H1 (cell line): ENCODE results near the gene SLC16A8. TPM values are rescaled to one million over a fixed set of nuclear protein-coding genes. Genes with fewer than 3 reads are reported as not detected.
A peak's percentile ranks its signal among the peaks of the same experiment; 100 is the strongest.

Source experiments
- CTCF ChIA-PET: fragments of 300-600 bp; sonication (Branson Sonifier 250); formaldehyde crosslinking; loops from one replicate; lab custom pipeline; 2021; ENCODE audit not compliant: partially characterized antibody; lab: Charles Lee
- POLR2A ChIA-PET: fragments of 300-600 bp; sonication (Branson Sonifier 250); formaldehyde crosslinking; loops from one replicate; lab custom pipeline; 2021; ENCODE audit warnings: inconsistent platforms; ENCODE audit not compliant: partially characterized antibody; lab: Charles Lee
- DNase-seq, 2 experiments: peaks; one replicate each; pipeline versions ENCODE4 v3.0.0 to v3.0.0-alpha.2; 2010 to 2022; ENCODE audit warnings: low spot score in 2 of 2, low read depth in 1 of 2, mixed read lengths in 1 of 2
- FAIRE-seq: peaks from 2 replicates; lab custom pipeline; 2011; peaks lifted over from hg19 to GRCh38; lab: Jason Lieb, UNC
- H2AFZ ChIP-seq: 2 replicates; pipeline ENCODE4 v1.8.1; 2012; ENCODE audit warnings: low read length, inconsistent platforms
- H2AK5ac ChIP-seq: 2 replicates; pipeline ENCODE4 v1.6.1; 2013; ENCODE audit warnings: low read depth, low read length
- H2BK120ac ChIP-seq: replicated peaks from 2 replicates; pipeline ENCODE3; 2013; ENCODE audit warnings: low read depth, low read length, inconsistent platforms
- H2BK12ac ChIP-seq: 2 replicates; pipeline ENCODE4 v1.6.1; 2013; ENCODE audit warnings: low read depth, low read length
- H2BK15ac ChIP-seq: 2 replicates; pipeline ENCODE4 v1.6.1; 2013; ENCODE audit warnings: low read length
- H2BK20ac ChIP-seq: 2 replicates; pipeline ENCODE4 v1.6.1; 2013; ENCODE audit warnings: low read length
- H2BK5ac ChIP-seq: 2 replicates; pipeline ENCODE4 v1.6.1; 2013; ENCODE audit warnings: low read depth, low read length
- H3K14ac ChIP-seq: 2 replicates; pipeline ENCODE4 v1.6.1; 2013; ENCODE audit warnings: inconsistent platforms; ENCODE audit not compliant: insufficient read length
- H3K18ac ChIP-seq: 2 replicates; pipeline ENCODE4 v1.6.1; 2013; ENCODE audit warnings: low read length; ENCODE audit errors: extremely low read depth
- H3K23ac ChIP-seq: 2 replicates; pipeline ENCODE4 v1.6.1; 2013; ENCODE audit warnings: inconsistent platforms; ENCODE audit not compliant: insufficient read length
- H3K23me2 ChIP-seq: 2 replicates; pipeline ENCODE4 v1.6.1; 2013; ENCODE audit warnings: low read depth, low read length
- H3K27ac ChIP-seq: 2 replicates; pipeline ENCODE4 v1.6.1; 2011; ENCODE audit warnings: low read depth, low read length, inconsistent platforms
- H3K27me3 ChIP-seq, 4 experiments: replicated peaks in 1 of 4; 1 replicate in 1 of 4; 2 replicates in 3 of 4; pipeline versions ENCODE4 v1.6.1 to v1.8.1; 2011 to 2013; ENCODE audit warnings: low read length in 3 of 4, mild to moderate bottlenecking in 3 of 4, inconsistent platforms in 2 of 4, mixed read lengths in 2 of 4, moderate library complexity in 1 of 4; ENCODE audit not compliant: control insufficient read depth in 3 of 4, insufficient read depth in 3 of 4; ENCODE audit errors: extremely low read depth in 1 of 4
- H3K36me3 ChIP-seq, 4 experiments: 2 replicates each; pipeline versions ENCODE4 v1.6.1 to v1.8.1; 2011 to 2013; ENCODE audit warnings: mild to moderate bottlenecking in 4 of 4, low read length in 3 of 4, moderate library complexity in 2 of 4, control low read depth in 1 of 4, inconsistent platforms in 1 of 4; ENCODE audit not compliant: insufficient read depth in 4 of 4, control insufficient read depth in 2 of 4
- H3K4ac ChIP-seq: replicated peaks from 2 replicates; pipeline ENCODE3; 2013; ENCODE audit warnings: low read length, low read depth, mixed read lengths, inconsistent platforms; ENCODE audit not compliant: insufficient read length
- H3K4me1 ChIP-seq, 4 experiments: replicated peaks in 1 of 4; 1 replicate in 1 of 4; 2 replicates in 3 of 4; pipeline versions ENCODE4 v1.6.1 to v1.8.1; 2011 to 2013; ENCODE audit warnings: low read length in 3 of 4, inconsistent platforms in 2 of 4, mixed read lengths in 1 of 4; ENCODE audit not compliant: insufficient read depth in 4 of 4, control insufficient read depth in 3 of 4
- H3K4me2 ChIP-seq, 2 experiments: 2 replicates each; pipeline versions ENCODE4 v1.6.1 to v1.8.1; 2011 to 2013; ENCODE audit warnings: low read depth in 2 of 2, low read length in 2 of 2, control low read depth in 1 of 2, inconsistent platforms in 1 of 2, mild to moderate bottlenecking in 1 of 2; ENCODE audit not compliant: insufficient read depth in 1 of 2
- H3K4me3 ChIP-seq, 4 experiments: fragments of 200-600, 300-600 bp in 1 of 4; sonication (generic), shearing (Covaris generic), sonication (Bioruptor Twin) in 1 of 4; 2 replicates each; pipeline versions ENCODE4 v1.5.1 to v1.8.1; 2011 to 2016; ENCODE audit warnings: low read length in 4 of 4, low read depth in 3 of 4, control low read depth in 2 of 4, inconsistent platforms in 2 of 4, mild to moderate bottlenecking in 2 of 4, mixed read lengths in 1 of 4, moderate library complexity in 1 of 4; ENCODE audit not compliant: insufficient read depth in 2 of 4; ENCODE audit errors: extremely low read depth in 1 of 4
- H3K56ac ChIP-seq: replicated peaks from 2 replicates; pipeline ENCODE3; 2013; ENCODE audit warnings: low read depth, mild to moderate bottlenecking, mixed read lengths, low read length, inconsistent platforms; ENCODE audit not compliant: insufficient read length
- H3K79me1 ChIP-seq: 2 replicates; pipeline ENCODE4 v1.6.1; 2013; ENCODE audit warnings: low read depth, low read length, control low read depth
- H3K79me2 ChIP-seq, 2 experiments: 2 replicates each; pipeline versions ENCODE4 v1.6.1 to v1.8.1; 2012 to 2013; ENCODE audit warnings: low read length in 2 of 2, mild to moderate bottlenecking in 2 of 2, inconsistent platforms in 1 of 2; ENCODE audit not compliant: insufficient read depth in 2 of 2, control insufficient read depth in 1 of 2
- H3K9ac ChIP-seq, 4 experiments: replicated peaks in 1 of 4; 1 replicate in 1 of 4; 2 replicates in 3 of 4; pipeline versions ENCODE4 v1.6.1 to v1.8.1; 2011 to 2013; ENCODE audit warnings: low read depth in 3 of 4, low read length in 3 of 4, control low read depth in 2 of 4, mild to moderate bottlenecking in 2 of 4, moderate library complexity in 2 of 4, inconsistent platforms in 1 of 4; ENCODE audit errors: extremely low read depth in 1 of 4
- H3K9me3 ChIP-seq, 2 experiments: 2 replicates each; pipeline versions ENCODE4 v1.6.1 to v1.8.1; 2012 to 2013; ENCODE audit warnings: mild to moderate bottlenecking in 2 of 2, moderate library complexity in 2 of 2, control low read depth in 1 of 2, inconsistent platforms in 1 of 2, low read depth in 1 of 2, low read length in 1 of 2, mixed read lengths in 1 of 2; ENCODE audit not compliant: insufficient read depth in 2 of 2
- H4K20me1 ChIP-seq, 2 experiments: replicated peaks in 1 of 2; 2 replicates each; pipeline versions ENCODE3 to v1.8.1; 2011 to 2013; ENCODE audit warnings: inconsistent platforms in 2 of 2, low read length in 2 of 2, mild to moderate bottlenecking in 1 of 2; ENCODE audit not compliant: insufficient read depth in 2 of 2, control insufficient read depth in 1 of 2
- H4K5ac ChIP-seq: 2 replicates; pipeline ENCODE4 v1.6.1; 2013; ENCODE audit warnings: low read length, low read depth, mixed read lengths, inconsistent platforms; ENCODE audit not compliant: insufficient read length
- H4K8ac ChIP-seq: 2 replicates; pipeline ENCODE4 v1.8.0; 2013; ENCODE audit warnings: mild to moderate bottlenecking, moderate library complexity, low read length, inconsistent platforms; ENCODE audit not compliant: insufficient read depth; ENCODE audit errors: extremely low read depth
- H4K91ac ChIP-seq: replicated peaks from 2 replicates; pipeline ENCODE3; 2013; ENCODE audit warnings: low read length, mixed read lengths, inconsistent platforms; ENCODE audit not compliant: insufficient read length
- ATF2 ChIP-seq: IDR thresholded peaks from 2 replicates; pipeline ENCODE4 v1.6.1; 2012; ENCODE audit warnings: low read length, inconsistent platforms
- CHD2 ChIP-seq: IDR thresholded peaks from 2 replicates; pipeline ENCODE4 v1.6.1; 2012; ENCODE audit warnings: low read length, improper control_type of control experiment
- HDAC6 ChIP-seq: IDR thresholded peaks from one replicate; pipeline ENCODE4 v1.7.1; 2012; ENCODE audit warnings: low read depth, mild to moderate bottlenecking, inconsistent platforms, low read length, moderate library complexity
- MAX ChIP-seq: IDR thresholded peaks from 2 replicates; pipeline ENCODE4 v1.6.1; 2012; ENCODE audit warnings: inconsistent platforms
- SIN3A ChIP-seq, 2 experiments: IDR thresholded peaks in 1 of 2; conservative IDR thresholded peaks in 1 of 2; 2 replicates each; pipeline ENCODE4 v1.6.1; 2011 to 2012; ENCODE audit warnings: low read length in 2 of 2, improper control_type of control experiment in 1 of 2, low read depth in 1 of 2, mild to moderate bottlenecking in 1 of 2
- WGBS, 2 experiments: shearing (Covaris generic) in 1 of 2; methylation state at CpG; one replicate each; pipeline versions ENCODE4 v1.1.6 to v1.1.7; 2013 to 2015; ENCODE audit warnings: low lambda C conversion rate in 2 of 2, mixed read lengths in 2 of 2, inconsistent platforms in 1 of 2, low coverage in 1 of 2, missing lambda C conversion rate in 1 of 2; ENCODE audit not compliant: insufficient replicate concordance in 2 of 2, insufficient coverage in 1 of 2, insufficient read length in 1 of 2; ENCODE audit errors: extremely low coverage in 1 of 2, missing lambda C conversion rate in 1 of 2; 5-methylcytosine and 5-hydroxymethylcytosine counted together
- polyA plus RNA-seq, 7 experiments: library from polyadenylated mRNA; depleted of rRNA in 3 of 7; stranded (reverse) in 5 of 7; unstranded in 2 of 7; fragments of >200 nt in 5 of 7; fragments of 200-250 nt in 2 of 7; gene quantifications; 1 replicate in 5 of 7; 2 replicates in 1 of 7; 4 replicates in 1 of 7; pipeline versions ENCODE4 v1.2.1 to v1.2.3, GENCODE V29; 2011 to 2013; ENCODE audit warnings: missing spikeins in 2 of 7, mixed read lengths in 2 of 7
- total RNA-seq: library from RNA; stranded (reverse); fragmentation: NEBNext Ultra II Directional; extraction: Animal tissue kit (Norgen Biotek cat#: 25700); gene quantifications from 2 replicates; pipeline ENCODE4 v1.2.1, GENCODE V29; 2021

SLC16A8 gene
- total and polyA plus RNA-seq, 2 of the 8 experiments (the other 6 are each of a cell fraction or from before 2014, with no cell fraction given): 0.70 TPM; not detected in 1

GRCh38 chr22:38110863-38111852, 27.2 kb upstream of the SLC16A8 start:
- DNase-seq (no peak), FAIRE-seq (no peak)
- Histone ChIP-seq H3K4me1 (peaks cover 0 to 9% (median 7%) of the 10 kb centered on the region in 4 experiments; a peak in 3 of 7 replicates), H4K8ac (peak overlapping the region; percentile 57; the same call in 1 of the 2 replicates), H3K23me2 (0 out of 2 replicates have a peak, but pooled peaks cover 1% of the 10 kb centered on the region), H3K79me2 (no peaks in the 10 kb centered on the region), H2BK5ac (no peak overlapping the region), H3K23ac (no peak overlapping the region), H2BK120ac (no peak overlapping the region), H2AK5ac (0 out of 2 replicates have a peak overlapping the region, but pooled peaks have one; percentile 24), H3K56ac (no peak overlapping the region), H3K4ac (no peak overlapping the region), H2BK20ac (no peak overlapping the region), H2BK15ac (no peak overlapping the region), H2BK12ac (no peak overlapping the region), H3K79me1 (no peaks in the 10 kb centered on the region), H3K27ac (no peak overlapping the region), H3K4me3 (no peak overlapping the region), H3K14ac (no peak overlapping the region), H3K4me2 (no peak overlapping the region; a peak in 1 of 4 replicates), H4K5ac (no peak overlapping the region), H3K36me3 (no peaks in the 10 kb centered on the region), H4K91ac (no peak overlapping the region), H4K20me1 (no peaks in the 10 kb centered on the region), H2AFZ (no peak overlapping the region), H3K27me3 (no peaks in the 10 kb centered on the region; a peak in 2 of 7 replicates), H3K9ac (no peak overlapping the region), H3K9me3 (no peaks in the 10 kb centered on the region), H3K18ac (no peak overlapping the region)
- CTCF ChIA-PET: interaction anchor here (0.7 to 10.2 kb wide), 15 partner anchors 10 to 544 kb away, joined by 3 to 194 read pairs (median 7); partner anchors contain the start of gene PICK1
- POLR2A ChIA-PET: interaction anchor here (0.7 to 1.5 kb wide), 4 partner anchors 9 to 27 kb away, joined by 4 to 5 read pairs (median 4); partner anchors contain the start of gene SLC16A8
- WGBS, 2 experiments: 77% methylated on average over 22 of the region's 30 CpGs; no CpG with 5 or more reads in 1 of the 2 experiments
- TF ChIP-seq MAX (no peak), SIN3A (conservative IDR thresholded peaks at IDR 0.05 in 1 of 2, IDR thresholded peaks at IDR 0.05 in 1 of 2; ENCODE audit: low read depth in 1 of 2, low read length in 2 of 2) (no peak), CHD2 (no peak), ATF2 (no peak), HDAC6 (no peak)
